ENCODE measurements around the gene PDE10A.

PDE10A gene

GRCh38 chr6:165317723-165318122 is 345.3 kb downstream of the PDE10A start:
- TF ChIP-seq CTCF (conservative IDR thresholded peaks at IDR 0.05; ENCODE audit: control insufficient read depth, insufficient read depth, low read depth, low read length), result no peak
- no peak overlapping the region for H3K4me3 ChIP-seq (ENCODE audit: control insufficient read depth, low read depth, low read length)
- no peak for DNase-seq (ENCODE audit: low read depth)

GRCh38 chr6:165308926-165309731 is 353.9 kb downstream of the PDE10A start, which contains the start of gene C6orf118:
TSS of gene C6orf118 (minus strand) at chr6:165309605. CDS start at chr6:165309586, 19 bp downstream.
- peak within 1 kb of the TSS; percentile 20 for H3K4me3 ChIP-seq (ENCODE audit: control insufficient read depth, low read depth, low read length)
- TF ChIP-seq CTCF (conservative IDR thresholded peaks at IDR 0.05; ENCODE audit: control insufficient read depth, insufficient read depth, low read depth, low read length), result no peak
- DNase-seq (ENCODE audit: low read depth), result peak; percentile 47

GRCh38 chr6:165306955-165307354 is 356.1 kb downstream of the PDE10A start:
- TF ChIP-seq CTCF (conservative IDR thresholded peaks at IDR 0.05; ENCODE audit: control insufficient read depth, insufficient read depth, low read depth, low read length), result no peak
- DNase-seq (ENCODE audit: low read depth), result no peak
- H3K4me3 ChIP-seq (ENCODE audit: control insufficient read depth, low read depth, low read length), result no peak overlapping the region

GRCh38 chr6:165301372-165302246 is 361.4 kb downstream of the PDE10A start:
- no peak for DNase-seq (ENCODE audit: low read depth)
- TF ChIP-seq CTCF (conservative IDR thresholded peaks at IDR 0.05; ENCODE audit: control insufficient read depth, insufficient read depth, low read depth, low read length), result no peak
- H3K4me3 ChIP-seq (ENCODE audit: control insufficient read depth, low read depth, low read length), result no peak overlapping the region

- H3K4me3 ChIP-seq (ENCODE audit: control insufficient read depth, low read depth, low read length), result no peak overlapping the region
- no peak for TF ChIP-seq CTCF (conservative IDR thresholded peaks at IDR 0.05; ENCODE audit: control insufficient read depth, insufficient read depth, low read depth, low read length)
- no peak for DNase-seq (ENCODE audit: low read depth)
These were observed 362.6 kb downstream of the PDE10A start for GRCh38 chr6:165300422-165300936.

GRCh38 chr6:165298875-165299274 is 364.2 kb downstream of the PDE10A start:
- TF ChIP-seq CTCF (conservative IDR thresholded peaks at IDR 0.05; ENCODE audit: control insufficient read depth, insufficient read depth, low read depth, low read length), result no peak
- DNase-seq (ENCODE audit: low read depth), result no peak
- no peak overlapping the region for H3K4me3 ChIP-seq (ENCODE audit: control insufficient read depth, low read depth, low read length)

Measured in fibroblast of mammary gland (primary cell).